Psoas muscle (tissue), 8 donors: ENCODE measurements around the gene SERPINB5. TPM values are rescaled to one million over a fixed set of nuclear protein-coding genes. Genes with fewer than 3 reads are reported as not detected.

Experiments used
- ATAC-seq, 4 donors: fragments of 200-7000 bp; cut with Tn5 transposase; one replicate each; pipeline ENCODE4 v1.9.1; 2020; ENCODE audit warnings: moderate library complexity in 3 of 4, mild to moderate bottlenecking in 2 of 4
- DNase-seq, 2 donors: peaks; one replicate each; pipeline ENCODE4 v3.0.0-alpha.2; 2020
- H3K27ac ChIP-seq: fragments of 200-600 bp; one replicate; pipeline ENCODE4 v1.8.0; 2022
- H3K27me3 ChIP-seq, 3 donors: fragments of 200-600 bp in 1 of 3; one replicate each; pipeline versions ENCODE4 v1.6.1 to v1.8.0; 2013 to 2022; ENCODE audit warnings: low read length in 2 of 3, mild to moderate bottlenecking in 2 of 3, moderate library complexity in 1 of 3; ENCODE audit not compliant: insufficient read depth in 3 of 3
- H3K36me3 ChIP-seq, 2 donors: fragments of 200-600 bp in 1 of 2; one replicate each; pipeline versions ENCODE4 v1.6.1 to v1.8.0; 2013 to 2022; ENCODE audit warnings: low read depth in 1 of 2, mild to moderate bottlenecking in 1 of 2, moderate library complexity in 1 of 2; ENCODE audit not compliant: insufficient read depth in 1 of 2
- H3K4me1 ChIP-seq: fragments of 200-600 bp; one replicate; pipeline ENCODE4 v1.8.0; 2022
- H3K4me3 ChIP-seq: fragments of 200-600 bp; one replicate; pipeline ENCODE4 v1.8.0; 2022; ENCODE audit warnings: mild to moderate bottlenecking
- H3K9me3 ChIP-seq: fragments of 200-600 bp; one replicate; pipeline ENCODE4 v1.8.0; 2022
- CTCF ChIP-seq: fragments of 200-600 bp; IDR thresholded peaks from one replicate; pipeline ENCODE4 v1.8.0; 2022; ENCODE audit warnings: antibody characterized with exemption
- WGBS, 3 donors: extraction: QIAGEN DNeasy Blood & Tissue Kit; methylation state at CpG; one replicate each; pipeline versions ENCODE4 v1.1.6 to v1.1.7; 2013; 5-methylcytosine and 5-hydroxymethylcytosine counted together
- intact Hi-C, 2 donors: fragments of 100-400 bp; cut with DNase I; formaldehyde crosslinking; loops; one replicate each; pipeline versions ENCODE4 v1.11.0 to v1.14.2; 2022
- polyA plus RNA-seq, 3 donors: library from polyadenylated mRNA; stranded (reverse); fragments of 200-250 nt; gene quantifications; one replicate each; pipeline ENCODE4 v1.2.3, GENCODE V29; 2013
- total RNA-seq, 4 donors: library from RNA; stranded (reverse); fragmentation: NEBNext Ultra II Directional in 2 of 4; extraction: Animal tissue kit (Norgen Biotek cat#: 25700) in 2 of 4; gene quantifications; one replicate each; pipeline versions ENCODE4 v1.2.1 to v1.2.4, GENCODE V29; 2021 to 2023
- donor health status: healthy with polysubstance abuse.
- donor health status: DM: no; HTN: no; CAD: no; lungs with moderate emphysema.
- donor health status: Bipolar disorder and iron deficiency.
- donor health status: healthy.
- donor health status: DM: yes; HTN: yes; CAD: no.
- donor health status: DM: no; HTN: no; CAD: no.
- donor health status: DM: no; HTN: no; CAD: no.
- donor health status: DM: yes; HTN: yes; CAD: no.

SERPINB5 gene
- total and polyA plus RNA-seq, 7 donors: 0.03 TPM; not detected in 5

DNA sequence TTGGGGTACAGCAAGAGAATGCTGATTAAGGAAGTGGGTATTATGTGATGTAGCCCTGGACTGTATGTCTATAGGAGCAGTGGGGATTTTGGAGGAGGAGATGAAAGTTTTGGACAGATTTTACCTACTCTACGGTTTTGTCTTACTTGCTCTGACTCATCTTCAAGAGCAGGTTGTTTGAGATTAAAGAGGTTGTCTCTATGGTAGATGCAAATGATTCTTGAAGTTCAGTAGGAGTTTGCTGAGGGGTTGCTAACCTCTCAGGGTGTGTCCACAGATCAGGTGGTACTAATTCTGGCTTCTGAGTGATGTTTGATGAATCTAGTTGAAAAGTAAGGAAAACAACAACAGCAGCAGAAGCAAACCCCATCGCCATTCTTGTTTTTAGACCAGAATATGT, 55.7 kb downstream of the SERPINB5 start:
- intact Hi-C loops: no loop called here
- 88 to 96% (median 95%) methylated on average over 2 of the region's 2 CpGs for WGBS, 3 donors
- Histone ChIP-seq H3K36me3 (no peaks in the 10 kb centered on the region), H3K9me3 (no peaks in the 10 kb centered on the region), H3K4me1 (no peaks in the 10 kb centered on the region), H3K4me3 (no peak overlapping the region), H3K27ac (no peak overlapping the region), H3K27me3 (peaks cover 0 to 4% (median 0%) of the 10 kb centered on the region in 3 donors)
- TF ChIP-seq CTCF: no peak
- ATAC-seq: no peak
- no peak for DNase-seq

- Histone ChIP-seq H3K4me3 (no peak overlapping the region), H3K36me3 (no peaks in the 10 kb centered on the region), H3K4me1 (no peaks in the 10 kb centered on the region), H3K27me3 (peaks cover 0 to 4% (median 0%) of the 10 kb centered on the region in 3 donors), H3K27ac (no peak overlapping the region), H3K9me3 (no peaks in the 10 kb centered on the region)
- ATAC-seq (no peak), DNase-seq (no peak)
- intact Hi-C loops: no loop called here
- TF ChIP-seq CTCF: no peak
- 66 to 67% (median 67%) methylated on average over 4 of the region's 4 CpGs for WGBS, 3 donors
Observed at GRCh38 chr18:63534615-63535014, 57.9 kb downstream of the SERPINB5 start.

- H3K4me1 ChIP-seq: no peaks in the 10 kb centered on the region
- H3K9me3 ChIP-seq: no peaks in the 10 kb centered on the region
- 29 to 36% (median 32%) methylated on average over 3 of the region's 3 CpGs for WGBS, 3 donors
- TF ChIP-seq CTCF: no peak
- no peak overlapping the region for H3K4me3 ChIP-seq
- ATAC-seq (no peak), DNase-seq (no peak)
- peaks cover 0 to 2% (median 0%) of the 10 kb centered on the region in 3 donors for H3K27me3 ChIP-seq
- intact Hi-C loops: no loop called here
- no peaks in the 10 kb centered on the region for H3K36me3 ChIP-seq
- H3K27ac ChIP-seq: no peak overlapping the region
Observed at GRCh38 chr18:63539904-63540510, 63.2 kb downstream of the SERPINB5 start.

- DNase-seq (no peak), ATAC-seq (no peak)
- Histone ChIP-seq H3K4me3 (no peak within 1 kb of the TSS), H3K36me3 (no peaks in the 10 kb centered on the region), H3K9me3 (no peaks in the 10 kb centered on the region), H3K27ac (no peak within 1 kb of the TSS), H3K27me3 (no peaks in the 10 kb centered on the region), H3K4me1 (no peaks in the 10 kb centered on the region)
- TF ChIP-seq CTCF: no peak
- intact Hi-C loops: no loop called here
- 86 to 94% (median 91%) methylated on average over 1 of the region's 1 CpG for WGBS, 3 donors
Observed at GRCh38 chr18:63542069-63542468, 65.3 kb downstream of the SERPINB5 start, which contains the start of gene SERPINB12. TSS of gene SERPINB12 (plus strand) at chr18:63542369. CDS start at chr18:63556160, 13,791 bp downstream.

DNA sequence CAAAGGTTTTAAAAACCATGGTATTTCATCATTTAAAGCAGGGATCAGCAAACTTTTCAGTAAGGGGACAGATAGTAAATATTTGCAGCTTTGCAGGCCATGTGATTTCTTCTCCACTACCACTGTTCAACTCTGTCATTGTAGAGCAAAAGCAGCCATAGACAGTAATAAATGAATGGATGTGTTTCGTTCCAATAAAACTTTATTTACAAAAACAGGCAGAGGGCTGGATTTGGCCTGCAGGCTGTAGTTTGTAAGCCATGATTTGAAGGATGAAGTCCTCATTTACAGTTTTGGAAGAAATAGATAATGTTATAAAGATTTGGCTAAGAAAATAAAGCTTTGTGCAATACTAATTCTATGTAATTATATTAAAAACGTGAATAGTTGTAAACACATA, 67.3 kb downstream of the SERPINB5 start:
- Histone ChIP-seq H3K4me3 (no peak overlapping the region), H3K27ac (no peak overlapping the region), H3K4me1 (no peaks in the 10 kb centered on the region), H3K36me3 (no peaks in the 10 kb centered on the region), H3K9me3 (no peaks in the 10 kb centered on the region), H3K27me3 (no peaks in the 10 kb centered on the region)
- no peak for TF ChIP-seq CTCF
- WGBS, 3 donors: 92 to 97% (median 93%) methylated on average over 2 of the region's 2 CpGs
- ATAC-seq (no peak), DNase-seq (no peak)
- intact Hi-C loops: no loop called here
